ENCODE measurements around the gene CKAP4.

Gene CKAP4

DNA sequence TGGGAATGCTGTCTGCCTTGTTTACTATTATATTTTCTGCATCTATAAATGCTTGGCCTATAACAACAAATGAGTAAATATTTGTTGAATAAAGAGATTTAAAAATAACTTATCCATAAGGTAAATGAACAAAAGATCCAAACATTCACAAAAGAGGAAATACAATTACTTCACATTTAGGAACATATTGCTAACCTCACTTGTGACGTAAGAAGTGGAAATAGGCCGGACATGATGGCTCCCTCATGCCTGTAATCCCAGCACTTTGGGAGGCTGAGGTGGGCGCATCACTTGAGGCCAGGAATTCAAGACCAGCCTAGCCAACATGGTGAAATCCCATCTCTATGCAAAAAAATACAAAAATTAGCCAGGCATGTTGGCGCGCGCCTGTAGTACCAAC lies 25.7 kb upstream of the CKAP4 start:
- Histone ChIP-seq H3K9ac (ENCODE audit: low read depth, low read length) (no peak overlapping the region), H3K4me3 (ENCODE audit: low read length) (no peak overlapping the region), H3K36me3 (ENCODE audit: insufficient read depth, low read length) (no peaks in the 10 kb centered on the region), H3K27me3 (ENCODE audit: control insufficient read depth, insufficient read depth, low read length) (peaks cover 6% of the 10 kb centered on the region), H3K9me3 (replicated peaks; ENCODE audit: low read length) (no peaks in the 10 kb centered on the region), H3K4me2 (ENCODE audit: low read length) (no peak overlapping the region), H3K4me1 (ENCODE audit: control insufficient read depth, insufficient read depth, low read length) (peaks cover 4% of the 10 kb centered on the region)

DNA sequence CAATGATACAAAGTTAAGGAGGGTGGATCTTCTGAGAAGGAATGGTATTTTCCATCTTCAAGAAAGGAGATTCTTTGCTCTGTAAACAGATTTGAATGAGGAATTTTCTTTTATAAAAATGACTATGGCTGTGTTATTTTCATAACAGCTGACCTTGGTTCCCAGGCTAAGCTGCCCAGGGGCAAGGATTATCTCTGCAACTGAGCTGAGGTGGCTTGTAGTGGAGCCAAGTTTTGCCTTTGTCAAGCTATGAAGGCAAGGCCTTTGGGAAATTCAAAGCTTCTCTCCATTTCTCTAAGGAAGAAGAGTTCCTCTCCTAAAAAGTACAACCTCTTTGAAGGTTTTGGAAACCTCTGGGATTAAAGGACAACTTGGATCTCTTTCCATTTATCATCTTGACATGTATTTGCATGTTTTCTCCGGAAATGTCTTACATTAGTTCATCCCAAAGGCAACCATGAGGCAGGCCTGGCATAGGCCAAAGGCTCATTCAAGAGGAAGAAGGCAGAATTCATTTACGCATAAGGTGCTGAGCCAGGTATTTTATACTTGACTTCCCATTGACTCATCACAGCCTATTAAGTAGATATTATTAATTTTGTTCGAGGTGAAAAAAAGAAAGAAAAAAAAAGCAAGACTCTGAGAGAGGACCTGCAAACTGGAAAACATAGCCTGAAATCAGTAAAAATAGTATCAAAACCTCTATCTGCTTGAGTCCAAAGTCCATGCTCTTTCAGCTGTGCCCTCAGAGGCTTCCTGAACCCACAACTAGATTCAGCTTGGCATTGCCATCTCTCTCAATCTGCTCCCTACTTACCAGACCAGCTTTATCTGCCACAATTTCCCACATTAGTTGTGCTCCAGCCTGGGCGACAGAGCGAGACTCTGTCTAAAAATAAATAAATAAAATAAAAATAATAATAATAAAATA lies 24.0 kb upstream of the CKAP4 start:
- H3K27me3 ChIP-seq (ENCODE audit: control insufficient read depth, insufficient read depth, low read length) = peaks cover 6% of the 10 kb centered on the region
- H3K4me2 ChIP-seq (ENCODE audit: low read length) = no peak overlapping the region
- no peak overlapping the region for H3K9ac ChIP-seq (ENCODE audit: low read depth, low read length)
- H3K9me3 ChIP-seq (replicated peaks; ENCODE audit: low read length) = no peaks in the 10 kb centered on the region
- H3K4me3 ChIP-seq (ENCODE audit: low read length) = no peak overlapping the region
- peaks cover 4% of the 10 kb centered on the region for H3K4me1 ChIP-seq (ENCODE audit: control insufficient read depth, insufficient read depth, low read length)
- no peaks in the 10 kb centered on the region for H3K36me3 ChIP-seq (ENCODE audit: insufficient read depth, low read length)

DNA sequence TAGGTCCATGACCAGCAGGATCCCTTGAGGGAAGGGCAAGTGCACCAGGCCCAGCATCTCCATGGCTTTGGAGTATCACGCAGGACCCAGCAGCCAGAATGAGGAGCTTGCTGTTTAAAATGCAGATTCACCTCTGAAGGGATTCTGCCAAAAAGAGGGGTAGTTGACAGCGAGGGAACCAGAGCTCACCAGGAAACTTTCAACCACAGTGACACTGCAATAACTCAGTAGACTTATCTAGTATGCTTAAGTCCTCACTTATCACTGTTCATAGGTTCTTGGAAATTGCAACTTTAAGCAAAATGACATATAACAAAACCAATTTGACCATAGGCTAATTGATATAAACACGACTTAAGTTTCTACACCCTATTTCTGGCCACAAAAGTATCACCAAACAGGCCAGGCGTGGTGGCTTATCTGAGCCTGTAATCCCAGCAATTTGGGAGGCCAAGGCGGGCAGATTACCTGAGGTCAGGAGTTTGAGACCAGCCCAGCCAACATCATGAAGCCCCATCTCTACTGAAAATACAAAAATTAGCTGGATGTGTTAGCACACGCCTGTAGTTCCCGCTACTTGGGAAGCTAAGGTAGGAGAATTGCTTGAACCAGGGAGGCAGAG lies 21.4 kb upstream of the CKAP4 start:
- H3K4me1 ChIP-seq (ENCODE audit: control insufficient read depth, insufficient read depth, low read length) = no peaks in the 10 kb centered on the region
- no peak overlapping the region for H3K9ac ChIP-seq (ENCODE audit: low read depth, low read length)
- H3K36me3 ChIP-seq (ENCODE audit: insufficient read depth, low read length) = no peaks in the 10 kb centered on the region
- H3K4me2 ChIP-seq (ENCODE audit: low read length) = no peak overlapping the region
- H3K27me3 ChIP-seq (ENCODE audit: control insufficient read depth, insufficient read depth, low read length) = peaks cover 5% of the 10 kb centered on the region
- H3K9me3 ChIP-seq (replicated peaks; ENCODE audit: low read length) = no peaks in the 10 kb centered on the region
- no peak overlapping the region for H3K4me3 ChIP-seq (ENCODE audit: low read length)

DNA sequence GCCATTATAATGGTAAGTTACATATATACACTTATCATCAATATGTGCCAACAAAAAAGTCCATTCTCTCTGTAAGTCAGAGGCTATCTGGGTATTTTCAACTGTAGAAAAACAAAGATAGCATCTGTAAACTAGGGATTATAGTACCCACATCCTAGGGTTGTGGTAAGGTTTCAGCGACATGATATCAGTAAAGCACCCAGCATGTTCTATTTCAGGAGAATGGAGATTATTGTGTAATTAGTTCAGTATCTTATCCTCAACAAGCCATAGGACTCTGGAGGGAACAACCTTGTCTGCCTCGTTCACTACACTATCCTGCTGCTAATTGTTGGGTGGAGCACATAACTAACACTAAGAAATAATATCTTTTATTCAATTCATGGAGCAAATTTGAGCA lies 19.7 kb upstream of the CKAP4 start:
- Histone ChIP-seq H3K4me2 (ENCODE audit: low read length) (no peak overlapping the region), H3K9ac (ENCODE audit: low read depth, low read length) (no peak overlapping the region), H3K9me3 (replicated peaks; ENCODE audit: low read length) (no peaks in the 10 kb centered on the region), H3K4me1 (ENCODE audit: control insufficient read depth, insufficient read depth, low read length) (no peaks in the 10 kb centered on the region), H3K4me3 (ENCODE audit: low read length) (no peak overlapping the region), H3K27me3 (ENCODE audit: control insufficient read depth, insufficient read depth, low read length) (peaks cover 4% of the 10 kb centered on the region), H3K36me3 (ENCODE audit: insufficient read depth, low read length) (no peaks in the 10 kb centered on the region)

DNA sequence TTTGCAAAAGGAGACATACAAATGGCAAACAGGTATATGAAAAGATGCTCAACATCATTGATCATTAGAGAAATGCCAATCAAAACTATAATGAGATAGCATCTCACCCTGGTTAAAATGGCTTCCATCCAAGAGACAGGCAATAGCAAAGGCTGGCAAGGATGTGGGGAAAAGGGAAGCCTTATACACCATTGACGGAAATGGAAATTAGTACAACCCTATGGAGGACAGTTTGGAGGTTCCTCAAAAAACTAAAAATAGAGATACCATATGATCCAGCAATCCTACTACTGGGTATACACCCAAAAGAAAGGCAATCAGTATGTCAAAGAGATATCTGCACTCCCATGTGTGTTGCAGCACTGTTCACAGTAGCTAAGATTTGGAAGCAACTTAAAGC lies 17.3 kb upstream of the CKAP4 start:
- no peak overlapping the region for H3K9ac ChIP-seq (ENCODE audit: low read depth, low read length)
- H3K9me3 ChIP-seq (replicated peaks; ENCODE audit: low read length) = no peaks in the 10 kb centered on the region
- no peaks in the 10 kb centered on the region for H3K27me3 ChIP-seq (ENCODE audit: control insufficient read depth, insufficient read depth, low read length)
- H3K36me3 ChIP-seq (ENCODE audit: insufficient read depth, low read length) = no peaks in the 10 kb centered on the region
- no peak overlapping the region for H3K4me3 ChIP-seq (ENCODE audit: low read length)
- H3K4me2 ChIP-seq (ENCODE audit: low read length) = no peak overlapping the region
- H3K4me1 ChIP-seq (ENCODE audit: control insufficient read depth, insufficient read depth, low read length) = no peaks in the 10 kb centered on the region

DNA sequence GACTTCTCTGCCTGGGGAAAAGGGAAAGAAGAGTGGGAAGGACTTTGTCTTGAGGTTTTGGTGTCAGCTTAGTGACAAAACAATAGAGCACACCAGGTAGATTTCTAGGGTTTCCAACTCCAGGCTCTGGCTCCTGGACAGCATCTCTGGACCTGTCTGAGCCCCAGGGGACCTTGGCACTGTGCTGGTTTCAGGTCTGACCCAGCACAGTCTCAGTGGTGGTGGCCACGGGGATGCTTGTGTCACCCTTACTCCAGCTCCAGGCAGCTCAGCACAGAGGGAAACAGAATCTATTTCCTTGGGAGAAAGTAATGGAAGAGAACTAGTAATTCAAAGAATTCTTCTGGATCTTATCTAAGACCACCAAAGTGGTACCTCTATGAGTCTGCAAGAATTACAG lies 11.1 kb upstream of the CKAP4 start:
- Histone ChIP-seq H3K4me2 (ENCODE audit: low read length) (no peak overlapping the region), H3K36me3 (ENCODE audit: insufficient read depth, low read length) (no peaks in the 10 kb centered on the region), H3K9ac (ENCODE audit: low read depth, low read length) (no peak overlapping the region), H3K9me3 (replicated peaks; ENCODE audit: low read length) (no peaks in the 10 kb centered on the region), H3K27me3 (ENCODE audit: control insufficient read depth, insufficient read depth, low read length) (no peaks in the 10 kb centered on the region), H3K4me3 (ENCODE audit: low read length) (no peak overlapping the region), H3K4me1 (ENCODE audit: control insufficient read depth, insufficient read depth, low read length) (no peaks in the 10 kb centered on the region)

DNA sequence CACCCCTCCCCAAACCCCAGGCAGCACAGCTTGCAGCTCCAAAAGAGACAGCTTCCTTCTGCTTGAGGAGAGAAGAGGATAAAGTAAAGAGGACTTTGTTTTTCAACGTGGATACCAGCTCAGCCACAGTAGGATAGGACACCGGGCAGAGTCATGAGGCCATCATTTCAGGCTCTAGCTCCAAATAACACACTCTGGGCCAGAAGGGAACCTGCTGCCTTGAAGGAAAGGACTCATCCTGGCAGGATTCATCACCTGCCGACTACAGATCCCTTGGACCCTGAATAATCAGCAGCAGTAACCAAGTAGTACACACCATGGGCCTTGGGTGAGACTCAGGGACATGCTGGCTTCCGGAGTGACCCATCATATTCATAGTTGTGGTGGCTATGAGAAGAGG lies 10.4 kb upstream of the CKAP4 start:
- Histone ChIP-seq H3K36me3 (ENCODE audit: insufficient read depth, low read length) (no peaks in the 10 kb centered on the region), H3K9ac (ENCODE audit: low read depth, low read length) (no peak overlapping the region), H3K27me3 (ENCODE audit: control insufficient read depth, insufficient read depth, low read length) (no peaks in the 10 kb centered on the region), H3K4me2 (ENCODE audit: low read length) (no peak overlapping the region), H3K4me1 (ENCODE audit: control insufficient read depth, insufficient read depth, low read length) (no peaks in the 10 kb centered on the region), H3K9me3 (replicated peaks; ENCODE audit: low read length) (no peaks in the 10 kb centered on the region), H3K4me3 (ENCODE audit: low read length) (no peak overlapping the region)

DNA sequence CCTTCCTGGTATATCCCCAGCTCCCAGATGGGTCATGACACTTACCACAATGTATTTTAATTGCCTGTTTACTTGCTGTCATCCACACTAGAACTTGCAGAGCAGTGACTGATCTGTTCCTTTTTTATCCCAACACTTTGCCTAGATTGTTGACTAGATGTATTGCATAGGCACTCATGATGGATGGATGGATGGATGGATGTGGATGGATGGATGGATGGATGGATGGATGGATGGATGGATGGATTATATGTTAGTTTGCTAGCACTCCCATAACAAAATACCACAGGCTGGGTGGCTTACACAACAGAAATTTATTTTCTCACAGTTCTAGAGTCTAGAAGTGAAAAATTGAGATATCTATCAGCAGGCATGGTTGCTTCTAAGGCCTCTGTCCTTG lies 8.7 kb upstream of the CKAP4 start:
- Histone ChIP-seq H3K27me3 (ENCODE audit: control insufficient read depth, insufficient read depth, low read length) (no peaks in the 10 kb centered on the region), H3K36me3 (ENCODE audit: insufficient read depth, low read length) (no peaks in the 10 kb centered on the region), H3K9ac (ENCODE audit: low read depth, low read length) (no peak overlapping the region), H3K4me1 (ENCODE audit: control insufficient read depth, insufficient read depth, low read length) (no peaks in the 10 kb centered on the region), H3K4me3 (ENCODE audit: low read length) (no peak overlapping the region), H3K9me3 (replicated peaks; ENCODE audit: low read length) (no peaks in the 10 kb centered on the region), H3K4me2 (ENCODE audit: low read length) (no peak overlapping the region)

DNA sequence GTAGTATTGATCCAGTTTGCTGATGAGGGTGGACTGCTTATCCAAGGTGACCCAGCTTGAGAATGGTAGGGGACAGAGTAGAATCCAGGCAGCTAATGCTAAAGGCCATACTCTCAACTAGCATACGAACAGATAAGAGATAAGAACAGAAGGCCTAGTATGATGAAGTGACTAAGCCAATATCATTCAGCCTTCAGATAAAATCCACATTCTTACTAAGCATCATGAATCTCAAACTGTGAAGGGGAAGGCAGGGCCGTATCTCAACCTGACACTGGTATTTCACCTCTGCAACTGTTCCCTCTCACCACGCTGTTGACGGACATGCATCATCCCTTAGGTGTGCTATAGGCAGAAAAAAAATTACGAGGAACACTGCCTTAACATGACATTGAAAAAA lies 8.1 kb upstream of the CKAP4 start:
- no peak overlapping the region for H3K4me3 ChIP-seq (ENCODE audit: low read length)
- H3K9ac ChIP-seq (ENCODE audit: low read depth, low read length) = no peak overlapping the region
- no peaks in the 10 kb centered on the region for H3K27me3 ChIP-seq (ENCODE audit: control insufficient read depth, insufficient read depth, low read length)
- no peaks in the 10 kb centered on the region for H3K36me3 ChIP-seq (ENCODE audit: insufficient read depth, low read length)
- H3K9me3 ChIP-seq (replicated peaks; ENCODE audit: low read length) = no peaks in the 10 kb centered on the region
- no peaks in the 10 kb centered on the region for H3K4me1 ChIP-seq (ENCODE audit: control insufficient read depth, insufficient read depth, low read length)
- H3K4me2 ChIP-seq (ENCODE audit: low read length) = no peak overlapping the region

DNA sequence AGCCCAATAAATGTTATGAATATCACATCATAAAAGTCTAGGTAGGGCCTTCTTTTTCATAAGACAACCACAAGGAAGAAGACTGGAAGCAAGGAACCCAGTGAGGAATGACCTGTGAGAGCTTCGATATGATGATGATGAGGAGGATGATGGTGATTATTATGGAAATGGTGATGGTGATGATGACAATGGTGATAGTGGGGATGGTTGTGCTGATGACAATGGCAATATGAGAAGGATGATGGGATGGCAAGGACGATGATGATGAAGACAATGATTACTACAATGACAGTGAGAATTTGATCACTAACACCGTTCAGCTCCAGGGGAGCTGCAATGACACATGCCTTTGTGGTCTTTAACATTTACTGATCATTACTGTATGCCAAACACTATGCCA lies 7.7 kb upstream of the CKAP4 start:
- Histone ChIP-seq H3K9me3 (replicated peaks; ENCODE audit: low read length) (no peaks in the 10 kb centered on the region), H3K4me3 (ENCODE audit: low read length) (no peak overlapping the region), H3K27me3 (ENCODE audit: control insufficient read depth, insufficient read depth, low read length) (no peaks in the 10 kb centered on the region), H3K9ac (ENCODE audit: low read depth, low read length) (no peak overlapping the region), H3K4me1 (ENCODE audit: control insufficient read depth, insufficient read depth, low read length) (no peaks in the 10 kb centered on the region), H3K36me3 (ENCODE audit: insufficient read depth, low read length) (no peaks in the 10 kb centered on the region), H3K4me2 (ENCODE audit: low read length) (no peak overlapping the region)

DNA sequence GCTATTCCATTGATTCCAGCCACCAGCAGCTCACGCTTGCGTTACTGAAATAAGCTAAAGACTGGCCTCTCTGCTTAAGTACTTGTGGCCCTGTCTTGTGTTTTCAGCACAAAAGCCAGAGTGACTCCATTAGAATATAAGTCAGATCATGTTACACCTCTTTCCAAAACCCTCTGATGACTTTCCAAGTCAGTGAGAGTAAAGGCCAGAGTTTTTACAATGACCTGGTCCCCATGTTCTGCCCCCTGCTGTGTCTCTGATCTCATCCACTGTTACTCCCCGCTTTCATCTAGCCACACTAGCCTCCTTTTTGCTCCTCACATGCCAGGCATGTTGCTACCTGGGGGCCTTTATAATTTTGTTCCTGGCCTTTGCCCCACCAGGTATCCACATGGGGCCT lies 6.9 kb upstream of the CKAP4 start:
- Histone ChIP-seq H3K36me3 (ENCODE audit: insufficient read depth, low read length) (no peaks in the 10 kb centered on the region), H3K9me3 (replicated peaks; ENCODE audit: low read length) (no peaks in the 10 kb centered on the region), H3K4me2 (ENCODE audit: low read length) (no peak overlapping the region), H3K4me1 (ENCODE audit: control insufficient read depth, insufficient read depth, low read length) (no peaks in the 10 kb centered on the region), H3K4me3 (ENCODE audit: low read length) (no peak overlapping the region), H3K27me3 (ENCODE audit: control insufficient read depth, insufficient read depth, low read length) (no peaks in the 10 kb centered on the region), H3K9ac (ENCODE audit: low read depth, low read length) (no peak overlapping the region)

Data from skeletal muscle satellite cell (primary cell).